HepG2 (cell line): ENCODE results near the gene NXPH1.

Experiments
- ATF6 ChIP-seq: sonication (generic); formaldehyde crosslinking; conservative IDR thresholded peaks from 2 replicates; pipeline ENCODE4 v1.4.0; 2020; ENCODE audit warnings: missing genetic modification reagents
- NFAT5 ChIP-seq: sonication (generic); formaldehyde crosslinking; IDR thresholded peaks from 2 replicates; pipeline ENCODE4 v1.4.0; 2020; ENCODE audit warnings: missing genetic modification reagents
- THYN1 ChIP-seq: sonication (generic); formaldehyde crosslinking; IDR thresholded peaks from 2 replicates; pipeline ENCODE4 v1.8.1; 2023; ENCODE audit warnings: low read depth, mild to moderate bottlenecking, moderate library complexity, missing genetic modification reagents, borderline replicate concordance
- ZSCAN20 ChIP-seq: sonication (generic); formaldehyde crosslinking; IDR thresholded peaks from 2 replicates; pipeline ENCODE4 v1.4.0; 2020; ENCODE audit warnings: missing genetic modification reagents, mild to moderate bottlenecking, borderline replicate concordance

GRCh38 chr7:8531991-8532515 is 98.6 kb downstream of the NXPH1 start:
- TF ChIP-seq ATF6 (CRISPR knock-in tag) (no peak), NFAT5 (CRISPR knock-in tag) (no peak), ZSCAN20 (CRISPR knock-in tag) (no peak), THYN1 (CRISPR knock-in tag) (no peak)
